IMR-90 (cell line): ENCODE results near the gene MTMR2. TPM values are rescaled to one million over a fixed set of nuclear protein-coding genes. Genes with fewer than 3 reads are reported as not detected.

Experiments used
- ATAC-seq: fragments of 200-7000 bp; cut with Tn5 transposase; 2 replicates; pipeline ENCODE4 v1.9.1; 2020; ENCODE audit warnings: low read depth, mild to moderate bottlenecking, moderate library complexity
- BruUV-seq: library from RNA; stranded (reverse); fragments of 400-500 nt; replicated peaks from 2 replicates; lab custom pipeline; 2021; lab: Mats Ljungman, UMichigan
- CTCF ChIA-PET: fragments of 300-600 bp; formaldehyde crosslinking; extraction: SDS; loops from one replicate; lab custom pipeline; 2021; ENCODE audit warnings: antibody characterized with exemption; lab: Yijun Ruan, JAX
- POLR2A ChIA-PET: fragments of 300-600 bp; sonication (Branson Sonifier 250); formaldehyde crosslinking; loops from one replicate; lab custom pipeline; 2022; ENCODE audit warnings: antibody characterized with exemption; ENCODE audit not compliant: unreplicated experiment; lab: Charles Lee
- DNase-seq: peaks from one replicate; pipeline ENCODE4 v3.0.0; 2013
- H2AFZ ChIP-seq: replicated peaks from 2 replicates; pipeline ENCODE3; 2013; ENCODE audit warnings: low read length, mild to moderate bottlenecking; ENCODE audit not compliant: poor library complexity
- H2AK5ac ChIP-seq: 2 replicates; pipeline ENCODE4 v1.6.1; 2013; ENCODE audit warnings: low read depth, low read length, inconsistent platforms
- H2AK9ac ChIP-seq: replicated peaks from 2 replicates; pipeline ENCODE3; 2013; ENCODE audit warnings: mild to moderate bottlenecking, low read depth, low read length, moderate library complexity; ENCODE audit not compliant: poor library complexity
- H2BK120ac ChIP-seq: 2 replicates; pipeline ENCODE4 v1.6.1; 2013; ENCODE audit warnings: low read depth, low read length, inconsistent platforms
- H2BK15ac ChIP-seq: 3 replicates; pipeline ENCODE4 v1.6.1; 2013; ENCODE audit warnings: low read depth, low read length, inconsistent platforms
- H2BK20ac ChIP-seq: 2 replicates; pipeline ENCODE4 v1.6.1; 2013; ENCODE audit warnings: low read depth, mild to moderate bottlenecking, inconsistent platforms, low read length, moderate library complexity
- H2BK5ac ChIP-seq: 2 replicates; pipeline ENCODE4 v1.6.1; 2013; ENCODE audit warnings: mild to moderate bottlenecking, low read depth, low read length, inconsistent platforms; ENCODE audit not compliant: poor library complexity, severe bottlenecking
- H3K14ac ChIP-seq: replicated peaks from 2 replicates; pipeline ENCODE4 v1.6.1; 2013; ENCODE audit warnings: low read depth, low read length, inconsistent platforms
- H3K18ac ChIP-seq: 2 replicates; pipeline ENCODE4 v1.6.1; 2013; ENCODE audit warnings: low read depth, low read length, control low read depth
- H3K23ac ChIP-seq: 2 replicates; pipeline ENCODE4 v1.6.1; 2013; ENCODE audit warnings: low read depth, low read length, inconsistent platforms
- H3K27ac ChIP-seq: 2 replicates; pipeline ENCODE4 v1.5.1; 2013; ENCODE audit warnings: mild to moderate bottlenecking, control low read depth, low read length; ENCODE audit not compliant: insufficient read depth
- H3K27me3 ChIP-seq: 2 replicates; pipeline ENCODE4 v1.6.1; 2013; ENCODE audit warnings: low read length; ENCODE audit not compliant: control insufficient read depth, insufficient read depth
- H3K36me3 ChIP-seq: 2 replicates; pipeline ENCODE4 v1.6.1; 2013; ENCODE audit warnings: low read length, mixed read lengths; ENCODE audit not compliant: control insufficient read depth, insufficient read depth
- H3K4ac ChIP-seq: 2 replicates; pipeline ENCODE4 v1.6.1; 2013; ENCODE audit warnings: low read depth, low read length, inconsistent platforms
- H3K4me1 ChIP-seq: 2 replicates; pipeline ENCODE4 v1.6.1; 2013; ENCODE audit warnings: low read length, mixed read lengths; ENCODE audit not compliant: control insufficient read depth, insufficient read depth
- H3K4me2 ChIP-seq: 2 replicates; pipeline ENCODE4 v1.6.1; 2013; ENCODE audit warnings: low read depth, mild to moderate bottlenecking, control low read depth, low read length, moderate library complexity
- H3K4me3 ChIP-seq: 2 replicates; pipeline ENCODE4 v1.5.1; 2013; ENCODE audit warnings: low read depth, mild to moderate bottlenecking, control low read depth, low read length, moderate library complexity; ENCODE audit not compliant: insufficient read depth
- H3K56ac ChIP-seq: 2 replicates; pipeline ENCODE4 v1.6.1; 2013; ENCODE audit warnings: low read length, inconsistent platforms; ENCODE audit not compliant: insufficient read depth; ENCODE audit errors: extremely low read depth
- H3K79me1 ChIP-seq, 2 experiments: 2 replicates each; pipeline ENCODE4 v1.6.1; 2013; ENCODE audit warnings: low read length in 2 of 2, inconsistent platforms in 1 of 2, low read depth in 1 of 2
- H3K9ac ChIP-seq: 2 replicates; pipeline ENCODE4 v1.6.1; 2013; ENCODE audit warnings: low read depth, low read length, control low read depth
- H3K9me1 ChIP-seq: 2 replicates; pipeline ENCODE4 v1.6.1; 2013; ENCODE audit warnings: low read length, inconsistent platforms; ENCODE audit not compliant: insufficient read depth
- H3K9me3 ChIP-seq: 2 replicates; pipeline ENCODE4 v1.6.1; 2013; ENCODE audit warnings: low read length; ENCODE audit not compliant: control insufficient read depth, insufficient read depth
- H4K20me1 ChIP-seq: 2 replicates; pipeline ENCODE4 v1.6.1; 2013; ENCODE audit warnings: low read length, inconsistent platforms; ENCODE audit not compliant: insufficient read depth
- H4K5ac ChIP-seq: 2 replicates; pipeline ENCODE4 v1.6.1; 2013; ENCODE audit warnings: mild to moderate bottlenecking, low read depth, low read length, control low read depth
- H4K8ac ChIP-seq, 2 experiments: 2 replicates each; pipeline ENCODE4 v1.6.1; 2013; ENCODE audit warnings: low read depth in 2 of 2, low read length in 2 of 2, control low read depth in 1 of 2, inconsistent platforms in 1 of 2
- H4K91ac ChIP-seq: 2 replicates; pipeline ENCODE4 v1.6.1; 2013; ENCODE audit warnings: low read depth, low read length, inconsistent platforms; ENCODE audit not compliant: insufficient read depth
- BHLHE40 ChIP-seq: fragments of 150-350 bp; IDR thresholded peaks from 2 replicates; pipeline ENCODE4 v1.6.1; 2016; ENCODE audit warnings: mild to moderate bottlenecking, low read depth, low read length
- CEBPB ChIP-seq: IDR thresholded peaks from 2 replicates; pipeline ENCODE4 v1.6.1; 2012; ENCODE audit warnings: low read depth, low read length, improper control_type of control experiment
- CHD1 ChIP-seq: IDR thresholded peaks from 2 replicates; pipeline ENCODE4 v1.6.1; 2012; ENCODE audit warnings: low read depth, low read length, improper control_type of control experiment
- FOS ChIP-seq: fragments of 150-350 bp; IDR thresholded peaks from 2 replicates; pipeline ENCODE4 v1.6.1; 2016; ENCODE audit warnings: low read depth, low read length
- MAFK ChIP-seq: IDR thresholded peaks from 2 replicates; pipeline ENCODE4 v1.6.1; 2012; ENCODE audit warnings: low read depth, low read length, improper control_type of control experiment
- MAZ ChIP-seq: IDR thresholded peaks from 2 replicates; pipeline ENCODE4 v1.6.1; 2012; ENCODE audit warnings: low read depth, mild to moderate bottlenecking, low read length, improper control_type of control experiment, moderate library complexity, borderline replicate concordance
- MXI1 ChIP-seq: IDR thresholded peaks from 2 replicates; pipeline ENCODE4 v1.6.1; 2012; ENCODE audit warnings: low read depth, mild to moderate bottlenecking, low read length, moderate library complexity, borderline replicate concordance
- NFE2L2 ChIP-seq: fragments of 150-350 bp; IDR thresholded peaks from 2 replicates; pipeline ENCODE4 v1.6.1; 2016; ENCODE audit warnings: low read depth, mild to moderate bottlenecking, low read length
- POLR2A ChIP-seq: IDR thresholded peaks from 2 replicates; pipeline ENCODE4 v1.6.1; 2012; ENCODE audit warnings: mild to moderate bottlenecking, low read depth, low read length
- RAD21 ChIP-seq: IDR thresholded peaks from 2 replicates; pipeline ENCODE4 v1.6.1; 2012; ENCODE audit warnings: low read length, improper control_type of control experiment
- RCOR1 ChIP-seq: IDR thresholded peaks from 2 replicates; pipeline ENCODE4 v1.6.1; 2012; ENCODE audit warnings: mild to moderate bottlenecking, low read length, improper control_type of control experiment; ENCODE audit not compliant: insufficient replicate concordance
- RFX5 ChIP-seq: IDR thresholded peaks from 2 replicates; pipeline ENCODE4 v1.8.0; 2012; ENCODE audit warnings: low read depth, mild to moderate bottlenecking, low read length, moderate library complexity
- SMC3 ChIP-seq: fragments of 150-350 bp; IDR thresholded peaks from 2 replicates; pipeline ENCODE4 v1.6.1; 2016; ENCODE audit warnings: low read depth, mild to moderate bottlenecking, antibody characterized with exemption, low read length, moderate library complexity
- WGBS, 2 experiments: methylation state at CpG; one replicate each; pipeline versions ENCODE4 v1.1.5 to v1.1.7; 2013; ENCODE audit warnings: missing lambda C conversion rate in 2 of 2; ENCODE audit not compliant: insufficient read length in 1 of 2; ENCODE audit errors: extremely low coverage in 2 of 2; 5-methylcytosine and 5-hydroxymethylcytosine counted together
- dilution Hi-C: fragments of 300-500 bp; cut with HindIII; formaldehyde crosslinking; loops from one replicate; pipeline ENCODE4 v1.14.3; 2018; ENCODE audit warnings: low sequenced_read_pairs; ENCODE audit not compliant: unreplicated experiment
- in situ Hi-C: fragments of 300-500 bp; cut with MboI; formaldehyde crosslinking; loops from 3 replicates; pipeline ENCODE4 v1.14.3; 2019; ENCODE audit warnings: low sequenced_read_pairs, inconsistent platforms, mixed read lengths
- intact Hi-C: fragments of 100-400 bp; cut with micrococcal nuclease; formaldehyde crosslinking; loops from 2 replicates; pipeline ENCODE4 v1.10.0; 2022
- polyA plus RNA-seq, 3 experiments: library from polyadenylated mRNA; depleted of rRNA; stranded (reverse); fragments of >200 nt; gene quantifications; 2 replicates each; pipeline ENCODE4 v1.2.3, GENCODE V29; 2012; ENCODE audit warnings: low replicate concordance in 1 of 3
- total RNA-seq: library from RNA; depleted of rRNA; stranded (reverse); fragments of >200 nt; gene quantifications from 2 replicates; pipeline ENCODE4 v1.2.3, GENCODE V29; 2012
- TF ChIP-seq, protein P1 (sequence below): conservative IDR thresholded peaks from 2 replicates; pipeline ENCODE4 v1.5.1; 2012; ENCODE audit warnings: mild to moderate bottlenecking, low read depth, low read length, improper control_type of control experiment
- TF ChIP-seq, protein P2 (sequence below): fragments of 150-350 bp; IDR thresholded peaks from 2 replicates; pipeline ENCODE4 v1.6.1; 2016; ENCODE audit warnings: low read depth, mild to moderate bottlenecking, low read length, moderate library complexity, borderline replicate concordance
- TF ChIP-seq, protein P3 (sequence below): fragments of 150-350 bp; IDR thresholded peaks from 2 replicates; pipeline ENCODE4 v1.6.1; 2017; ENCODE audit warnings: mild to moderate bottlenecking, antibody characterized with exemption, low read length, low read depth

Gene MTMR2
- total and polyA plus RNA-seq, 2 of the 4 experiments (the other 2 are of a cell fraction): 16.6 to 30.6 TPM

DNA sequence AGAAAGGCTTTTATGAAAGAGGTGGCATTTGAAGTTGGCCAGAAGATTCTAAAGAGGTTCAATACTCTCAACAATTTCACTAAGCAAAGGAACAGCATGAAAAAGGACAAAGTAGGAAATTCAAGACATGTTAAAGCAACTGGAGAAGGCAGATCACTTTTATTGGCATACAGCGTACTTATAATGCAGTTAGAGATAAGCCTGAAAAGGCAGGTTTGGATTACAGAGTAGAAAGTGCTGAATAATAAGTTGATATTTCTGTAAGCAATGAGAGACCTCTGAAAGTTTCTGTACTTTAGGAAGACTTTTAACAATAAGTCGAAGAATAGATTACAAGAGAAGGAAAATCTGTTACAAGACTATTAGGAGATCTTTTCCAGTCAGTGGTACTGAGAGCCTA is 25.1 kb downstream of the MTMR2 start:
- H4K8ac ChIP-seq: no peak overlapping the region
- dilution Hi-C loops: no loop called here
- H3K27ac ChIP-seq: no peak overlapping the region
- no peaks in the 10 kb centered on the region for H3K27me3 ChIP-seq
- H4K91ac ChIP-seq: no peak overlapping the region
- in situ Hi-C loops: no loop called here
- H3K9me3 ChIP-seq: no peaks in the 10 kb centered on the region
- TF ChIP-seq CHD1 (no peak), RCOR1 (no peak), MXI1 (no peak), FOS (no peak), SMC3 (no peak), POLR2A (no peak), RFX5 (no peak), BHLHE40 (no peak), CEBPB (no peak), MAZ (no peak), MAFK (no peak), RAD21 (no peak), NFE2L2 (no peak)
- TF ChIP-seq, protein P1, sequence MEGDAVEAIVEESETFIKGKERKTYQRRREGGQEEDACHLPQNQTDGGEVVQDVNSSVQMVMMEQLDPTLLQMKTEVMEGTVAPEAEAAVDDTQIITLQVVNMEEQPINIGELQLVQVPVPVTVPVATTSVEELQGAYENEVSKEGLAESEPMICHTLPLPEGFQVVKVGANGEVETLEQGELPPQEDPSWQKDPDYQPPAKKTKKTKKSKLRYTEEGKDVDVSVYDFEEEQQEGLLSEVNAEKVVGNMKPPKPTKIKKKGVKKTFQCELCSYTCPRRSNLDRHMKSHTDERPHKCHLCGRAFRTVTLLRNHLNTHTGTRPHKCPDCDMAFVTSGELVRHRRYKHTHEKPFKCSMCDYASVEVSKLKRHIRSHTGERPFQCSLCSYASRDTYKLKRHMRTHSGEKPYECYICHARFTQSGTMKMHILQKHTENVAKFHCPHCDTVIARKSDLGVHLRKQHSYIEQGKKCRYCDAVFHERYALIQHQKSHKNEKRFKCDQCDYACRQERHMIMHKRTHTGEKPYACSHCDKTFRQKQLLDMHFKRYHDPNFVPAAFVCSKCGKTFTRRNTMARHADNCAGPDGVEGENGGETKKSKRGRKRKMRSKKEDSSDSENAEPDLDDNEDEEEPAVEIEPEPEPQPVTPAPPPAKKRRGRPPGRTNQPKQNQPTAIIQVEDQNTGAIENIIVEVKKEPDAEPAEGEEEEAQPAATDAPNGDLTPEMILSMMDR: no peak
- TF ChIP-seq, protein P2, sequence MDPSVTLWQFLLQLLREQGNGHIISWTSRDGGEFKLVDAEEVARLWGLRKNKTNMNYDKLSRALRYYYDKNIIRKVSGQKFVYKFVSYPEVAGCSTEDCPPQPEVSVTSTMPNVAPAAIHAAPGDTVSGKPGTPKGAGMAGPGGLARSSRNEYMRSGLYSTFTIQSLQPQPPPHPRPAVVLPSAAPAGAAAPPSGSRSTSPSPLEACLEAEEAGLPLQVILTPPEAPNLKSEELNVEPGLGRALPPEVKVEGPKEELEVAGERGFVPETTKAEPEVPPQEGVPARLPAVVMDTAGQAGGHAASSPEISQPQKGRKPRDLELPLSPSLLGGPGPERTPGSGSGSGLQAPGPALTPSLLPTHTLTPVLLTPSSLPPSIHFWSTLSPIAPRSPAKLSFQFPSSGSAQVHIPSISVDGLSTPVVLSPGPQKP: no peak
- TF ChIP-seq, protein P3, sequence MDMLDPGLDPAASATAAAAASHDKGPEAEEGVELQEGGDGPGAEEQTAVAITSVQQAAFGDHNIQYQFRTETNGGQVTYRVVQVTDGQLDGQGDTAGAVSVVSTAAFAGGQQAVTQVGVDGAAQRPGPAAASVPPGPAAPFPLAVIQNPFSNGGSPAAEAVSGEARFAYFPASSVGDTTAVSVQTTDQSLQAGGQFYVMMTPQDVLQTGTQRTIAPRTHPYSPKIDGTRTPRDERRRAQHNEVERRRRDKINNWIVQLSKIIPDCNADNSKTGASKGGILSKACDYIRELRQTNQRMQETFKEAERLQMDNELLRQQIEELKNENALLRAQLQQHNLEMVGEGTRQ: no peak
- BruUV-seq: no TSS peak
- H3K4me1 ChIP-seq: peaks cover 2% of the 10 kb centered on the region; the same call in 1 of the 2 replicates
- no peak overlapping the region for H2BK15ac ChIP-seq
- H3K4me3 ChIP-seq: no peak overlapping the region
- no peak overlapping the region for H2AFZ ChIP-seq
- H3K36me3 ChIP-seq: no peaks in the 10 kb centered on the region
- H3K14ac ChIP-seq: no peak overlapping the region
- peaks cover 3% of the 10 kb centered on the region for H3K9me1 ChIP-seq
- H3K18ac ChIP-seq: no peak overlapping the region
- H3K56ac ChIP-seq: no peak overlapping the region
- no peak overlapping the region for H3K4ac ChIP-seq
- peaks cover 16% of the 10 kb centered on the region; the same call in 1 of the 2 replicates for H4K20me1 ChIP-seq
- H3K4me2 ChIP-seq: no peak overlapping the region
- no peak overlapping the region for H2AK9ac ChIP-seq
- H3K79me1 ChIP-seq: peaks cover 46 to 51% of the 10 kb centered on the region in 2 experiments
- WGBS, 2 experiments: 80% methylated on average over 1 of the region's 2 CpGs; no CpG with 5 or more reads in 1 of the 2 experiments
- no peak overlapping the region for H2BK120ac ChIP-seq
- DNase-seq: no peak
- no peak overlapping the region for H2BK5ac ChIP-seq
- ChIA-PET POLR2A (no interaction called here), CTCF (interaction anchor here (0.6 kb wide), 1 partner anchor 183 kb away, joined by 3 read pairs; no protein-coding TSS in a partner anchor)
- H3K23ac ChIP-seq: no peak overlapping the region
- no peak for ATAC-seq
- intact Hi-C loops: no loop called here
- H2AK5ac ChIP-seq: no peak overlapping the region
- no peak overlapping the region for H2BK20ac ChIP-seq
- no peak overlapping the region for H4K5ac ChIP-seq
- H3K9ac ChIP-seq: no peak overlapping the region
